DMS53 treated with DMSO at 0.1 percent for 48 hours (cell line): ENCODE measurements around the gene EEF1AKMT3.
"Not testable (repeated sequence)": the region's sequence is repeated elsewhere in the genome, so short reads cannot be mapped to it uniquely, and the experiment has no call there.

Source experiments
- DNase-seq: peaks from one replicate; lab custom pipeline; 2025; ENCODE audit not compliant: unreplicated experiment; lab: John Stamatoyannopoulos, UW

EEF1AKMT3 gene

GRCh38 chr12:57815177-57816000, 43.0 kb downstream of the EEF1AKMT3 start:
- DNase-seq = peak; percentile 96

DNA sequence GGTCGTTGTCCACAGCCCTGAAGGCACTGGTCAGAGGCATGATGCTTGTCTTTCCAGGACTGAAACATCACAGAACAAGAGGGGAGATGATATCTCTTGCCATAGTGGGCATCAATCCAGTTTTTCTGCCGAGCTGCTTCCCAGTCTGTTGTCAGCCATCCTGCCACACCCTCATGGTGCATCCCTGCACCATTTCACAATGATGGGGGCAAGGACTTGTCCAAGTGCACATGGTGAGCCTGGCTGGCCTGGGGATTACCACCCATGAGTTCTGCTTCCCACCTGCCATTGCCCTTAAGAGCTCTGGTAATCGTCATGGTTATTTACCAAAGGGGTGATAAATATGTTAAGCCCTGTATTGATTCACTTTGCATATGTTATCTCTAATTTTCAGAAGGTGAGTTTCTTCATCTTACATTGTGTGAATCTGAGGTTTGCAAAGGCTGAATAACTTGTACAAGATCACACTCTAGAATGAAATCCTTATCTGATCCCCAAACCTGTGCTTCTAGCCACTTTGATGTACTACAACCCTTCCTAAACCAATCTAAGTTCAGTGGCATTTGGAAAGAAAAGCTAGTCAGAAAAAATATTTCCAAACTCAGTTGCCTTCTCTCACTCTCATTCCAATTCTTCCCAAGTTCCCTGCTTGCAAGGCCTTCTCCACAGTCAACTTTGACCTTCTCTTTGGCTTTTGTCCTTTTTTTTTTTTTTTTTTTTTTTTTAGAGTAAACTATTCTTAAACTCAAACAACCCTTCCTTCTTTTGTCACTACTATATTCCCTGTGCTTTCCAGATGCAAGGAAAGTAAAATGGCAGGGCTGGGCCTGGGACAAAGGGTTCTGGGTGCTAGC, 43.8 kb downstream of the EEF1AKMT3 start:
- DNase-seq = no peak

GRCh38 chr12:57816855-57817151, 44.4 kb downstream of the EEF1AKMT3 start:
- DNase-seq = no peak

DNA sequence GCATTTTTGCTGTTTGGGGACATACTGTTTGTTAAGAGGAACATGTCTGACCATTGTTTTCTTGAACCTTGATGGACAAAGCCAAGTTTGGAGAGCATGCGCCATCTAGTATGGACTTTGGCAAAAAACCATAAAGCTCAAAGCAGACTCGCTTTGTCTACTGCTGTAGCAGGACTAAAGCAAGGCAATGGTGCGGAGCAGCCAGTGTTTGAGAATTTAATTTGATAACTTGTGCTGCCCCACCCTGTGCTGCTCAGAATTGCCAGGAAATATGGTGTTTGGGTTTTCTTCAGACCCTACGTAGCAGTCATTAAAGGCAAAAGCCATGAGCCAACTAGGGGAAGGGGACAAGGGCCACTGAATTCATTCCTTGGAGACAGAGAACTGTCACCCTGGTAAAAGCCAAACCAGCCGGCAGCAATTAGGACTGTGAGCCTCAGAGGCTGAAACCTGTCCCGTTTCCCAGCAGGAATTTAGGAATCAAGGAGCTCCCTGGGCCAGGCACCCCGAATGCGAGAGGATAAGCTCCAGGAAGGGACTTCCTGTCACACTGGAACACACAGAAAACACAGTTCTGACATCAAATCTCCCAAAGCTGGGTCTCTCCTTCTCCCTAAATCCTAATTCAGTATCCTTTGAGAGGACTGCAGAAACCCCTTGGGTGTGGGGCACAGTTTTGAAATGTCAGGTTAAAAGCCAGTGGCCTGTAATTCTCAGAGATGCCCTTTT, 45.0 kb downstream of the EEF1AKMT3 start:
- DNase-seq = no peak

DNA sequence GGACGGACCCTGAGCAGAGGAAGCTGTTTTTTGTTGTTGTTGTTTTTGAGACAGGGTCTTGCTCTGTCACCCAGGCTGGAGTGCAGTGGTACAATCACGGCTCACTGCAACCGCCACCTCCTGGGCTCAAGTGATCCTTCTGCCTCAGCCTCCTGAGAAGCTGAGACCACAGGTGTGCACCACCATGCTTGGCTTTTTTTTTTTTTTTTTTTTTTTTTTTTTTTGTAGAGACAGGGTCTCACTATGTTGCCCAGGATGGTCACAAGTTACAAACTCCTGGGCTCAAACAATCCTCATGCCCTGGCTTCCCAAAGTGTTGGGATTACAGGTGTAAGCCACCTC, 45.5 kb downstream of the EEF1AKMT3 start:
- not testable (repeated sequence) for DNase-seq

- not testable (repeated sequence) for DNase-seq
These were observed 47.7 kb downstream of the EEF1AKMT3 start for GRCh38 chr12:57820119-57820518.

DNA sequence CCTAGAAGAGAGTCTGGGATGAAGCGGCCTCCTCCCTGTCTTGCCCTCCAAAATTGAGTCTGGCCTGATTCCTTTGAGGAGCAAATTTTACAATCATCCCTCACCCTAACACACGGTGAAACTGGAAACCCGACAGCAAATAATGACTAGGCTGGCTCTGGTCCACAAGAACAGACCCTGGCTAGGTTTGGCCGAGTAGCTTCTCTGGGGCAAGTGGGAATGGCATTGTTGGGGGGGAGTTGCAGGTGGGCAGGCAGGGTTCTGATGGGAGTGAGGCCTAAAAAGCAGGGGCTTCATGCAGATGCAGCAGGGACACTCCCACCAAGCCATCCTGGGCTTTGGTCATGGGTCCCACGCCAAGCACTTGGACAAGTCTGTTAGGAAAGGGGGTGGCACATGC, 48.6 kb downstream of the EEF1AKMT3 start:
- DNase-seq = not testable (repeated sequence)

DNA sequence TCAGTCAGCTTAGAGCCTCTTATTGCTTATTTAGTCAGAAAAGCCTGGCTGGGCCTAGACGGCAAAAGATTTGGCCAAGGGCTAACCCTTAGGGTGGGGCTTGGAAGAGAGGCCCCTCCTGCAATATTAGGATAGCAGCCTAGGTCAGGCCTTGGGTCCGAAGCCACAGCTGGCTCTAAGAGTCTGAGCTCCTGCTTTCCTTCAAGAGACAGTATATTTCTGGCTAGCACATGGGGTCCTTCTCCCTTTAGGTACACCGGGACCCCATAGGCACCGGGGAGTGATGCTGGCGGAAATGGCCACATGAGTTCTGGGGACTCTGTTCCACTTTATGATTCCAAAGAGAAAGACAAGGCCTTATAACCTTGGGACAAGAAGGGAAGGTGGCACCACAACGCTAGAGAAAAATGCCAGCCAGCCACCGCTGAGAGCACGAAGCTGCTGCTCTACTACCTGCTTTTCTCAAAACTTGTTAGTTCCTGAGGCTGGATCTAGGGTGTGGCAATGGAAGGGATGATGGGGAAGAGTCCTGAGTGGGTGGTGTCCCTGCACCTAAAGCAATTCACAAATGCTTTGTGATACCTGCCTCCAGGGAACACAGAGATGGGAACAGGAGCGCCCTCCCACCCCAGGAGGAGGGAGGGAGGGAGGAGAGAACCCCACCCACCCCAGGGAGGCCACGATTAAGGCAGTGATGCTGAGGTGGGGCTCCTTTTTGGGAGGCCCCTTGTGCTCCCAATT, 49.2 kb downstream of the EEF1AKMT3 start:
- no peak for DNase-seq

DNA sequence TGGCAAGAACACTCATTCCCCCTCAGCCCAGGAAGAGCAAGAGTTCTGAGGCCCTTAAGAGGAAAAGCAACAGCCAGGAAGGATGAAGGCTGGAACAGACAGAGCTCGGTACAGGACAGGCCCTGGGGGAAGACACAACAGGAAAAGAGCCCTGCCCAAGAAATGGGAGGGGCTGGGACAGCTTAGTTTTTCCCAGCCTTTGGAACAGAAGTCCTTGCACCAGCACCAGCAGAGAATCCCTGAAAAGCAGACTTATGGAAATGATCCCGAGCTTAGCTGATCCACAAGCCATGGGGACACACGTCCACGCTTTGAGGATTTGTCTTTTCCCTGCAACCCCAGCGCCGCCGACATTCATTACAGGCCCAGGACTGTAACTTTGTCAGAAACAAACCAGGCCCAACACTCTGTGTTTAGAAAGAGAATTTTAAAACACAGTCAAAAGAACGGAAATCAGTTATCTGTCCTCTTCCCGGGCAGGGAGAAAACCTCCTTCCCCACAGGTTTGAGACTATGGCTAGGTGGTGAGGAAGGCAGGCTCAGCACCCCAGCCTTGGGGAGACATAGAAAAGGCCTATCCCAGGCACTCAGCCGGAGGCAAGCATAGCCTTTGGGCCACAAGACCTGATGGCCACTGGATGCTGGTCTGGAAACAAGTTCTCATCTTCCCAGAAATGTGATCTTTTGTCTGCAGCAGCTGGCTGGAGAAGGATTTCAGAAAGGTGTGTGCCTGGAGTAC, 50.1 kb downstream of the EEF1AKMT3 start:
- DNase-seq = no peak

DNA sequence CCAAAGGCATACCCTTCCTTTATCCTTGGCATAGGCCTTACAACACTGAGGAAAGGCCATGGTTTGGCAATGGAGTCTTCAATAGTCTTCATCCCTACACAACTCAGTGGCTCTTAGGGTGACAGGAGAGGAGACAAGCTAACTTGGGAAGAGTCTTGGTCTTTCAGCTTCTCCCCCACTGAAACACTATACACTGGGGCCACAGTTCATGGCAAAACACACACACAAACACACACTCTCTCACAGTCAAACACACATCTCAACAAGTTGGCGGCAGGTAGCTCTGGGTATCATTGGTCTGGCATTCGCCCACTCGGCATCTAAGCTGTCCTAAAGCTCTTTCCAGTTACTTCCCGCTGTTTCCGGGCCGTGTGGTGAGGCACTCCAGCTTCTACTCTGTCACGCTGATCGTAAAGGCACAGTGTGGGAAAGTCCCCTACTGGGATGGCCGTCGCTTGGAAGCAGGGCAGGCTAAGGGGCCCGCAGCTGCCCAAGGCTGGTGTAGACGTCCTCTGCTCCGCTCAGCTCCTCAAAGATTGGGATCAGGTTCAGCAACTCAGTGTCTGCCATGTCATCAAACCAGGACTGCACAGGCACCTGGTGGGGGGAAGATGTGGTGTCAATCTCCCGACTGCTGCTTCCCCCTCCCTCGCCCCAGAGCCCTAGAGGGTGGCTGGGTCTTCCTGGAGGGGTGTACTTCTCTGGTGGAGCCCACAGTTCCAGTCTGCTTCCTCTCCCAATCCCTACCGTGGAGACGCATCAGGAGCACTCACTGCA, 50.9 kb downstream of the EEF1AKMT3 start:
- DNase-seq = no peak

- DNase-seq = no peak
These were observed 51.7 kb downstream of the EEF1AKMT3 start for GRCh38 chr12:57823908-57824640.

DNA sequence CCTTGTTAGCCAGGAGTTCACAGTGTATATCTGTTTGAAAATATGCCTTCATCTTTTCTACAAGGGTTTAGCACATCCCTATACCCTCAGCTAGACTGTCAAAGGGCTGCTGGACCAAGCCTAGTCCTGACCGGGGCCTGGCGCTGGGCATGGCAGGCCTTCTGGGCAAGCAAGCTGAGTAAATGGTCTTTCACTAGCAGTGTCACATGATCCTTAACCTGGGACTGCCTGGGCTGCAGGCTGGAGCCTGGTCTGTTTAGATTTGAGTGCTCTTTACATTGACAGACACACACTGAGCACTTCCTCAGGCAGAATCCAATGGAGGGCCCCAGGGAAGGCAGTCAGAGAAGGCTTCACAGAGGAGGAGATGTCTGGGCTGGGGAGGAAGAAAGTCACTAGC, 53.0 kb downstream of the EEF1AKMT3 start:
- DNase-seq = no peak

DNA sequence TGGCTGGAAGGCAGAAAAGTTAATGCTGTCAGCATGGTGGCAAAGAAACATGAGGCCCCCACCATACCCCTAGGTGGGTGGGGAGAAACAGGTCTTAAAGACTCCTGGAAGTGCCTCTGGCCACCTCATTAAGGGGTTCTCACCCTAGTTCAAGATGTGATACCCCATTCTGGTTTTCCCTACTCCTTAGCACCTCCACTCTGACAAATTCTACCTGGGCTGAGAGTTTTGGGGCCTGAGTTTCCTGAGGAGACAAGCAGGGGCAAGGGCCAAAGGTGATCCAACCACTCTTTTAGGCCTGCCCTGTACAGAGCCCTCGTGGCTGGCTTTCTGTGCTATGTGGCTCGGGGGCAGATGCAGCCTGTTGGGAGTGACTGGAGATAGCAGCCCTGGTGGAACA, 54.0 kb downstream of the EEF1AKMT3 start:
- DNase-seq = no peak

DNA sequence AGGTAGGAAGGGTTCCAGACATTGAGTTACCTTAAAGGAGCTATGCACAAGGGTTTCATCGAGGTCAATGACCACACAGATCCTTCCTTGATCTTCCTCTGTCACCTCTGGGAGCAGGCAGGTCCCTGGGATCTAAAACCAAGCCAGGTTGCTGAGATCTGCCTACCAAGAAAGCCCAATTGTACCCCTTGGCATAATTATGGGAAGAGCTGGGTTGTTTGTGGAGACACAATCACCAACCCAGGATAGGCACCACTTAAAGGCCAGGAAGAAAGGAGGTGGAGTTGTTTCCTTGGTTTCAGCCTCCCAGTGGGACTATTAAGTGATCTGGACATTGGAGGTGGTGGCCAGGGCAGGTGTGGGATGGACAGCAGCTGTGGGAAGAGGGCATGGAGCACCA, 54.6 kb downstream of the EEF1AKMT3 start:
- no peak for DNase-seq

GRCh38 chr12:57829025-57829777, 56.8 kb downstream of the EEF1AKMT3 start:
- DNase-seq = no peak

GRCh38 chr12:57830393-57830792, 58.0 kb downstream of the EEF1AKMT3 start:
- DNase-seq = no peak
